ENCODE results near the gene GET3. TPM values are rescaled to one million over a fixed set of nuclear protein-coding genes. Genes with fewer than 3 reads are reported as not detected.

GET3 gene
- total RNA-seq, 2 experiments from 2014 or later: 61.8 to 62.9 TPM

GRCh38 chr19:12784394-12784870 is 47.1 kb downstream of the GET3 start:
- H3K27ac Mint-ChIP-seq: no peak overlapping the region
- H3K9me3 Mint-ChIP-seq: no peaks in the 10 kb centered on the region
- peaks cover 47% of the 10 kb centered on the region for H3K4me1 Mint-ChIP-seq
- H3K36me3 Mint-ChIP-seq (ENCODE audit: low read depth): peaks cover 4% of the 10 kb centered on the region
- no peak overlapping the region for H3K4me3 Mint-ChIP-seq
- no peaks in the 10 kb centered on the region for H3K27me3 Mint-ChIP-seq
- DNase-seq: peak; percentile 37
- ChIA-PET CTCF (no interaction called here), POLR2A (interaction anchor here (16.7 kb wide), 1 partner anchor 13 kb away, joined by 574 read pairs; the partner anchor contains the start of genes JUNB, PRDX2 and THSD8)

GRCh38 chr19:12784871-12785430 is 47.7 kb downstream of the GET3 start:
- H3K27ac Mint-ChIP-seq: no peak overlapping the region
- CTCF ChIA-PET: interaction anchor here (1.3 kb wide), 1 partner anchor 11 kb away, joined by 6 read pairs; no protein-coding TSS in a partner anchor
- DNase-seq: peak; percentile 63
- peaks cover 42% of the 10 kb centered on the region for H3K4me1 Mint-ChIP-seq
- peaks cover 4% of the 10 kb centered on the region for H3K36me3 Mint-ChIP-seq (ENCODE audit: low read depth)
- no peak overlapping the region for H3K4me3 Mint-ChIP-seq
- POLR2A ChIA-PET: interaction anchor here (1.3 kb wide), 1 partner anchor 11 kb away, joined by 4 read pairs; no protein-coding TSS in a partner anchor
- no peaks in the 10 kb centered on the region for H3K9me3 Mint-ChIP-seq
- H3K27me3 Mint-ChIP-seq: no peaks in the 10 kb centered on the region

GRCh38 chr19:12785431-12786031 is 48.2 kb downstream of the GET3 start:
- peaks cover 43% of the 10 kb centered on the region for H3K4me1 Mint-ChIP-seq
- no peaks in the 10 kb centered on the region for H3K27me3 Mint-ChIP-seq
- peak; percentile 25 for DNase-seq
- ChIA-PET CTCF (interaction anchor here (1.0 to 1.3 kb wide), 2 partner anchors 8 to 11 kb away, joined by 5 to 6 read pairs; no protein-coding TSS in a partner anchor), POLR2A (interaction anchor here (1.3 to 2.5 kb wide), 2 partner anchors 7 to 11 kb away, joined by 4 to 12 read pairs; no protein-coding TSS in a partner anchor)
- H3K36me3 Mint-ChIP-seq (ENCODE audit: low read depth): peaks cover 4% of the 10 kb centered on the region
- H3K4me3 Mint-ChIP-seq: no peak overlapping the region
- no peak overlapping the region for H3K27ac Mint-ChIP-seq
- no peaks in the 10 kb centered on the region for H3K9me3 Mint-ChIP-seq

GRCh38 chr19:12786141-12786870 is 49.0 kb downstream of the GET3 start:
- H3K9me3 Mint-ChIP-seq: no peaks in the 10 kb centered on the region
- H3K4me1 Mint-ChIP-seq: peaks cover 49% of the 10 kb centered on the region
- no peaks in the 10 kb centered on the region for H3K27me3 Mint-ChIP-seq
- peak overlapping the region; percentile 70 for H3K27ac Mint-ChIP-seq
- no peak for DNase-seq
- peaks cover 4% of the 10 kb centered on the region for H3K36me3 Mint-ChIP-seq (ENCODE audit: low read depth)
- POLR2A ChIA-PET: interaction anchor here (1.3 to 2.5 kb wide), 2 partner anchors 8 to 10 kb away, joined by 4 to 12 read pairs; no protein-coding TSS in a partner anchor
- CTCF ChIA-PET: interaction anchor here (1.0 to 3.4 kb wide), 5 partner anchors 9 to 179 kb away, joined by 3 to 25 read pairs (median 5); no protein-coding TSS in a partner anchor
- H3K4me3 Mint-ChIP-seq: no peak overlapping the region

- peak overlapping the region; percentile 70 for H3K27ac Mint-ChIP-seq
- ChIA-PET POLR2A (interaction anchor here (2.5 kb wide), 1 partner anchor 9 kb away, joined by 12 read pairs; no protein-coding TSS in a partner anchor), CTCF (interaction anchor here (1.0 to 3.4 kb wide), 3 partner anchors 9 to 178 kb away, joined by 3 to 25 read pairs (median 4); no protein-coding TSS in a partner anchor)
- DNase-seq: no peak
- no peak overlapping the region for H3K4me3 Mint-ChIP-seq
- no peaks in the 10 kb centered on the region for H3K27me3 Mint-ChIP-seq
- no peaks in the 10 kb centered on the region for H3K9me3 Mint-ChIP-seq
- H3K36me3 Mint-ChIP-seq (ENCODE audit: low read depth): peaks cover 4% of the 10 kb centered on the region
- peaks cover 44% of the 10 kb centered on the region for H3K4me1 Mint-ChIP-seq
Measured at GRCh38 chr19:12786952-12787351, 49.7 kb downstream of the GET3 start.

GRCh38 chr19:12787458-12787857 is 50.2 kb downstream of the GET3 start:
- peaks cover 41% of the 10 kb centered on the region for H3K4me1 Mint-ChIP-seq
- peak overlapping the region; percentile 94 for H3K27ac Mint-ChIP-seq
- peaks cover 6% of the 10 kb centered on the region for H3K36me3 Mint-ChIP-seq (ENCODE audit: low read depth)
- DNase-seq: no peak
- CTCF ChIA-PET: interaction anchor here (1.0 to 3.4 kb wide), 3 partner anchors 8 to 178 kb away, joined by 3 to 25 read pairs (median 4); no protein-coding TSS in a partner anchor
- H3K9me3 Mint-ChIP-seq: no peaks in the 10 kb centered on the region
- H3K27me3 Mint-ChIP-seq: no peaks in the 10 kb centered on the region
- POLR2A ChIA-PET: interaction anchor here (1.2 to 2.5 kb wide), 3 partner anchors 8 to 53 kb away, joined by 5 to 14 read pairs (median 12); partner anchors contain the start of gene TRIR
- H3K4me3 Mint-ChIP-seq: no peak overlapping the region

- CTCF ChIA-PET: interaction anchor here (0.7 to 3.4 kb wide), 7 partner anchors 8 to 54 kb away, joined by 3 to 25 read pairs (median 3); no protein-coding TSS in a partner anchor
- Mint-ChIP-seq H3K36me3 (ENCODE audit: low read depth) (peaks cover 13% of the 10 kb centered on the region), H3K27ac (peak overlapping the region; percentile 94), H3K4me1 (peaks cover 39% of the 10 kb centered on the region), H3K4me3 (peak overlapping the region; percentile 86), H3K9me3 (no peaks in the 10 kb centered on the region), H3K27me3 (no peaks in the 10 kb centered on the region)
- POLR2A ChIA-PET: interaction anchor here (1.2 to 2.5 kb wide), 7 partner anchors 8 to 65 kb away, joined by 3 to 41 read pairs (median 6); partner anchors contain the start of genes GET3, TNPO2 and TRIR
- no peak for DNase-seq
Measured at GRCh38 chr19:12788042-12788681, 50.9 kb downstream of the GET3 start.

GRCh38 chr19:12788682-12789097 is 51.4 kb downstream of the GET3 start:
- POLR2A ChIA-PET: interaction anchor here (1.0 to 2.2 kb wide), 8 partner anchors 10 to 375 kb away, joined by 3 to 41 read pairs (median 6); partner anchors contain the start of genes GET3, RNASEH2A, TNPO2 and TRIR
- Mint-ChIP-seq H3K4me1 (peaks cover 34% of the 10 kb centered on the region), H3K36me3 (ENCODE audit: low read depth) (peaks cover 16% of the 10 kb centered on the region), H3K27ac (peak overlapping the region; percentile 94), H3K4me3 (peak overlapping the region; percentile 86), H3K27me3 (no peaks in the 10 kb centered on the region), H3K9me3 (no peaks in the 10 kb centered on the region)
- peak; percentile 52 for DNase-seq
- CTCF ChIA-PET: interaction anchor here (0.5 to 3.4 kb wide), 8 partner anchors 11 to 55 kb away, joined by 3 to 25 read pairs (median 3); no protein-coding TSS in a partner anchor

- peak overlapping the region; percentile 93 for H3K4me3 Mint-ChIP-seq
- POLR2A ChIA-PET: interaction anchor here (1.0 to 2.2 kb wide), 8 partner anchors 11 to 375 kb away, joined by 3 to 41 read pairs (median 6); partner anchors contain the start of genes GET3, RNASEH2A, TNPO2 and TRIR
- peaks cover 16% of the 10 kb centered on the region for H3K36me3 Mint-ChIP-seq (ENCODE audit: low read depth)
- no peaks in the 10 kb centered on the region for H3K9me3 Mint-ChIP-seq
- CTCF ChIA-PET: interaction anchor here (0.5 to 3.4 kb wide), 8 partner anchors 12 to 55 kb away, joined by 3 to 25 read pairs (median 3); no protein-coding TSS in a partner anchor
- H3K27me3 Mint-ChIP-seq: no peaks in the 10 kb centered on the region
- H3K27ac Mint-ChIP-seq: peak overlapping the region; percentile 98
- DNase-seq: no peak
- peaks cover 38% of the 10 kb centered on the region for H3K4me1 Mint-ChIP-seq
Measured at GRCh38 chr19:12789098-12789903, 52.0 kb downstream of the GET3 start.

- H3K27me3 Mint-ChIP-seq: no peaks in the 10 kb centered on the region
- peaks cover 16% of the 10 kb centered on the region for H3K36me3 Mint-ChIP-seq (ENCODE audit: low read depth)
- H3K4me3 Mint-ChIP-seq: peak overlapping the region; percentile 93
- ChIA-PET POLR2A (interaction anchor here (1.0 to 14.7 kb wide), 12 partner anchors 12 to 374 kb away, joined by 3 to 574 read pairs (median 15); partner anchors contain the start of genes CALR, GET3, HOOK2 and PRDX2), CTCF (interaction anchor here (1.3 to 13.9 kb wide), 6 partner anchors 8 to 56 kb away, joined by 3 to 419 read pairs (median 42); partner anchors contain the start of gene HOOK2)
- peaks cover 45% of the 10 kb centered on the region for H3K4me1 Mint-ChIP-seq
- H3K9me3 Mint-ChIP-seq: no peaks in the 10 kb centered on the region
- DNase-seq: peak; percentile 98
- peak overlapping the region; percentile 98 for H3K27ac Mint-ChIP-seq
Measured at GRCh38 chr19:12789904-12790619, 52.8 kb downstream of the GET3 start.

Measured in activated CD4-positive, alpha-beta memory T cell treated with anti-CD3 and anti-CD28 coated beads, Interleukin-2, amount 10 ng/mL, durations not matched to agents 7 days and 5 days (primary cell).